Epithelial cell of proximal tubule (primary cell): ENCODE measurements around the gene SNX10. TPM values are rescaled to one million over a fixed set of nuclear protein-coding genes. Genes with fewer than 3 reads are reported as not detected.

Experiments used
- DNase-seq: peaks from one replicate; pipeline ENCODE4 v3.0.0-alpha.2; 2011; ENCODE audit warnings: low read depth
- H3K4me3 ChIP-seq: 2 replicates; pipeline ENCODE4 v1.5.1; 2011; ENCODE audit warnings: low read depth, mild to moderate bottlenecking, low read length
- total RNA-seq: library from RNA; depleted of rRNA; stranded (reverse); fragments of >200 nt; gene quantifications from 2 replicates; pipeline ENCODE4 v1.2.3, GENCODE V29; 2015
- TF ChIP-seq, protein P1 (sequence below): conservative IDR thresholded peaks from 2 replicates; pipeline ENCODE4 v1.5.1; 2012; ENCODE audit warnings: low read depth, mild to moderate bottlenecking, low read length

The SNX10 gene
- total RNA-seq, 1 donor from 2014 or later = 29.0 TPM

DNA sequence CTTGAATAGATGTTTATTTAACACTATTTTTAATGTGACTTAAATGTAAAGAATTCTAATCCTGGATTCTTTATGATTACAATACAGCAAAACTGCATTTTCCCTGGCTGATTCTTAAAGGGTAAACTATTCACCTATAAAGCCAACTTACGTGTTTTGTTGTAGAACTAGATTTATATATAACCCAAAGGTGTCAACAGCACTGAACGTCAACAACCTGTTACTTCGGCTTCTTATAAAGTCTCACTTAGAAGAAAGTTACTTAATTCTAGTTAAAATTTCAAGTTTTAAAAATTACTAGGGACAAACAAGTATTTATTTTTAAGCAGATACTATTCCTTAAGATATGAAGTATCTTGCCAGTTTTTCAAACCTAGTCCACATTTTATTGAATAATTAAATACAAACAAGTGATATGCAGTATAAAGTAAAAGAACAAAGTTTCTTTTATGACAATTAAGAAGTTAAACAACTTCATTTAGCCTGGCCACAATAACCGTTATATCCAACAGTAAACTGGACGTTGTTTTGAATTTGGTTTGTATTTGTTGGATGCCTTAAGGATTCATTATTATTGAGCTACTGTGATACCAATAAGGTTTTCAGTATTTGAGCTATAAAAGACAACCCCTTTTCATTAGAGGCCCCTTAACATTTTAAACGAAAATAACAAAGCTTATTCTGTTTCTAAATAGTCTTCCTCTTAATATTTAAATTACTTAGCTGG lies 83.1 kb downstream of the SNX10 start:
- DNase-seq = no peak
- TF ChIP-seq, protein P1, sequence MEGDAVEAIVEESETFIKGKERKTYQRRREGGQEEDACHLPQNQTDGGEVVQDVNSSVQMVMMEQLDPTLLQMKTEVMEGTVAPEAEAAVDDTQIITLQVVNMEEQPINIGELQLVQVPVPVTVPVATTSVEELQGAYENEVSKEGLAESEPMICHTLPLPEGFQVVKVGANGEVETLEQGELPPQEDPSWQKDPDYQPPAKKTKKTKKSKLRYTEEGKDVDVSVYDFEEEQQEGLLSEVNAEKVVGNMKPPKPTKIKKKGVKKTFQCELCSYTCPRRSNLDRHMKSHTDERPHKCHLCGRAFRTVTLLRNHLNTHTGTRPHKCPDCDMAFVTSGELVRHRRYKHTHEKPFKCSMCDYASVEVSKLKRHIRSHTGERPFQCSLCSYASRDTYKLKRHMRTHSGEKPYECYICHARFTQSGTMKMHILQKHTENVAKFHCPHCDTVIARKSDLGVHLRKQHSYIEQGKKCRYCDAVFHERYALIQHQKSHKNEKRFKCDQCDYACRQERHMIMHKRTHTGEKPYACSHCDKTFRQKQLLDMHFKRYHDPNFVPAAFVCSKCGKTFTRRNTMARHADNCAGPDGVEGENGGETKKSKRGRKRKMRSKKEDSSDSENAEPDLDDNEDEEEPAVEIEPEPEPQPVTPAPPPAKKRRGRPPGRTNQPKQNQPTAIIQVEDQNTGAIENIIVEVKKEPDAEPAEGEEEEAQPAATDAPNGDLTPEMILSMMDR = no peak

DNA sequence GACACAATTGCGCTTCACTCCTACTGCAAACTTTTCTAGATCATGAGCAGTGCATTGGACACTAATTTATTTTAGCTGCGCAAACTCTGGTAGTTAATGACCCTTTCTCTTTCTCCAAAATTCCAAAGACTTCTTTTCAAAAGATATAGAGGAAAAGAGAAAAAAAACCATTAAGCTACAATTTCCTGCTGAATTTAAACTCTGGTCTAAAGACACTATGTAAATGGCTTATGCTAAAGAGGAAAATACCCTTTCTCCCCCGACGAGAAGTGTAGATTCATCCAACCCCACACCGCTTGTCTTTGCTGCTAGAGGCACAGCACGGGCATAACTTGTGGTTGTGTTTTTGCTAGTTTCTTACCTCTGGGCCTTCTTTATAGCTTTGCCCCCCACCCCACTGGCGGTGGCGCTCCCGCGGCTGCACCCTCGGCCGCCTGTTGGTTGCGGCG lies 84.1 kb downstream of the SNX10 start:
- peak overlapping the region; percentile 60 for H3K4me3 ChIP-seq
- DNase-seq = no peak
- TF ChIP-seq, protein P1 = no peak

More for the DNA sequence above, 83.1 kb downstream of the SNX10 start:
- H3K4me3 ChIP-seq = no peak overlapping the region

GRCh38 chr7:26376175-26376917 lies 84.7 kb downstream of the SNX10 start:
- H3K4me3 ChIP-seq = peak overlapping the region; percentile 60
- TF ChIP-seq, protein P1 = no peak
- no peak for DNase-seq

DNA sequence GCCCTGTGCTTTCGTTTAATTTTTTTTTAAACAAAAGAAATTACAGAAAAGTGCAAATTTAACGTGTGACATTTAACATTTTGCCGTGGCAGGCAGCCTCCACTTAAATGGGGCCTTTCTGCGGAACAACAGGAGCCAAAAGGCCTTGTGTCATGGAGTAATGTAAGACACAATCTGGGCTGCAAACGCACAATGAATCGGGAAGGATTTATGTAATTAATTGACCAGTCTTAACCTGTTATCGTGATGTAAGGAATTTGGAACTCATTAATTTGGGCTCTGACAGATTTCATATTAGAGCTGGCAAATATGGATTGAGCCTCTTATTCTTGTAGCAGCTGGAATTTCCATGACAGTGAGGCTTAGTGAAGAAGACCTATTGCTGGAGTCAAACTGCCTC lies 86.4 kb downstream of the SNX10 start:
- DNase-seq = no peak
- TF ChIP-seq, protein P1 = no peak

GRCh38 chr7:26379711-26380110 lies 88.0 kb downstream of the SNX10 start:
- H3K4me3 ChIP-seq = no peak overlapping the region
- TF ChIP-seq, protein P1 = no peak
- no peak for DNase-seq

More for the DNA sequence above, 86.4 kb downstream of the SNX10 start:
- H3K4me3 ChIP-seq = no peak overlapping the region

DNA sequence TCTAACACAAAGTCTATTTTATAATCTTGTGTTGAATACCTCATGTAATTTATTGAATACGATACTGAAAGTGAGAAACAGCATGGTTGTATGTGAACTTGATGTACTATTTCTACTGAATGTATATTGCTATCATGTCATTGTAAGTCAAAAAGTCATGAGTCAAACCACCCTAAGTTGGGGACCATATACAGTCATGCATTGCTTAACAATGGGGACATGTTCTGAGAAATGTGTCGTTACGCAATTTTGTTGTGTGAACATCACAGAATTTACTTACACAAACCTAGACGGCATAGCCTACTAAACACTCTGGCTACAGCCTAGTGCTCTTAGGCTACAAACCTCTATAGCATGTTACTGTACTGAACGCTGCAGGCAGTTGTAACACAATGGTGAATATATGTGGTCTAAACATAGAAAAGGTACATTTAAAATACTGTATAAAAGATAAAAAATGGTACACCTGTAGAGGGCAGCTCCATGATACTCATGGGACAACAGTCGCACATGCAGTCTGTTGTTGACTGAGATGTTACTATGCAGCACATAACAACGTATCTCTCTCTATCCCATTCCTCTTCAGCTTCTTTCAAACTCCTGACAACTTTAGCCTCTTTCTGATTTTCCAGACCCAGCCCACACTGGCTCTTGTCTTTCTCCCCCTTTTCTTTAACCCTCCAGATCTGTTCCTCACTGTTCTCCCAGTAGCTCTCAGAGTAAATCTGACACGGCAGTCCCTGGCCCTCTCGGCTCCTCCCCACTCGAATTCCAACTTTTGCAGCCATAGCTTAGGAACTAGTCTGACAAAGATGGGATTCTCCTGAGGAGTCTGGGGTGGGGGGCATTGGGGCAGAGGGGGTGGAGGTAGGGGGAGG lies 90.1 kb downstream of the SNX10 start:
- no peak for DNase-seq
- TF ChIP-seq, protein P1 = no peak
- H3K4me3 ChIP-seq = no peak overlapping the region
